Pancreas (tissue), 10 donors: ENCODE measurements around the gene ZNF282. TPM values are rescaled to one million over a fixed set of nuclear protein-coding genes. Genes with fewer than 3 reads are reported as not detected.
"Not testable (repeated sequence)": the region's sequence is repeated elsewhere in the genome, so short reads cannot be mapped to it uniquely, and the experiment has no call there.

ENCODE experiments used
- ATAC-seq, 4 donors: fragments of 200-7000 bp; cut with Tn5 transposase; one replicate each; pipeline versions ENCODE4 v1.8.0 to v1.9.1; 2020; ENCODE audit warnings: mild to moderate bottlenecking in 4 of 4, moderate library complexity in 4 of 4
- DNase-seq, 6 donors: peaks; one replicate each; pipeline ENCODE4 v3.0.0-alpha.2; 2020
- FAIRE-seq: peaks from 2 replicates; lab custom pipeline; 2012; peaks lifted over from hg19 to GRCh38; lab: Jason Lieb, UNC
- H3K27ac ChIP-seq, 4 donors: fragments of 200-600 bp; sonication (generic); 1 replicate in 3 of 4; 2 replicates in 1 of 4; pipeline versions ENCODE4 v1.5.0 to v1.8.0; 2020
- H3K27me3 ChIP-seq, 4 donors: fragments of 200-600 bp; one replicate each; pipeline ENCODE4 v1.8.0; 2021
- H3K36me3 ChIP-seq, 3 donors: fragments of 200-600 bp; sonication (generic) in 1 of 3; one replicate each; pipeline versions ENCODE4 v1.5.0 to v1.8.0; 2020 to 2021
- H3K4me1 ChIP-seq, 3 donors: fragments of 200-600 bp; one replicate each; pipeline ENCODE4 v1.8.0; 2021
- H3K4me3 ChIP-seq, 4 donors: fragments of 200-600 bp; sonication (generic) in 2 of 4; one replicate each; pipeline versions ENCODE4 v1.5.0 to v1.8.0; 2020 to 2021
- H3K9me3 ChIP-seq, 4 donors: fragments of 200-600 bp; one replicate each; pipeline ENCODE4 v1.8.0; 2021
- WGBS, 2 donors: extraction: QIAGEN DNeasy Blood & Tissue Kit; methylation state at CpG; one replicate each; pipeline ENCODE4 v1.1.7; 2013; 5-methylcytosine and 5-hydroxymethylcytosine counted together
- intact Hi-C, 3 donors: fragments of 100-400 bp; cut with DNase I; formaldehyde crosslinking; loops; one replicate each; pipeline versions ENCODE4 v1.11.1 to v1.14.2; 2022
- polyA plus RNA-seq, 2 donors: library from polyadenylated mRNA; stranded (reverse); fragments of 200-250 nt; gene quantifications; one replicate each; pipeline ENCODE4 v1.2.3, GENCODE V29; 2013
- total RNA-seq, 6 donors: library from RNA; stranded (reverse); fragmentation: NEBNext Ultra II Directional in 4 of 6; extraction: Animal tissue kit (Norgen Biotek cat#: 25700) in 4 of 6; gene quantifications; one replicate each; pipeline versions ENCODE4 v1.2.1 to v1.2.4, GENCODE V29; 2021 to 2023
- TF ChIP-seq, protein P1 (sequence below), 4 donors: fragments of 200-600 bp; sonication (generic) in 3 of 4; IDR thresholded peaks; one replicate each; pipeline versions ENCODE4 v1.5.0 to v1.8.0; 2021; ENCODE audit warnings: antibody characterized with exemption in 4 of 4
- donor health status: healthy with polysubstance abuse.
- donor health status: DM: no; HTN: no; CAD: no; lungs with moderate emphysema.
- donor health status: DM: no; HTN: no; CAD: no.
- donor health status: control.
- donor health status: control.
- donor health status: Bipolar disorder and iron deficiency.
- donor health status: DM: yes; HTN: yes; CAD: no.
- donor health status: DM: no; HTN: no; CAD: no.
- donor health status: DM: no; HTN: no; CAD: no.
- donor health status: DM: yes; HTN: yes; CAD: no.

The ZNF282 gene
- total and polyA plus RNA-seq, 8 donors, result 12.1 to 19.4 (median 14.0) TPM

DNA sequence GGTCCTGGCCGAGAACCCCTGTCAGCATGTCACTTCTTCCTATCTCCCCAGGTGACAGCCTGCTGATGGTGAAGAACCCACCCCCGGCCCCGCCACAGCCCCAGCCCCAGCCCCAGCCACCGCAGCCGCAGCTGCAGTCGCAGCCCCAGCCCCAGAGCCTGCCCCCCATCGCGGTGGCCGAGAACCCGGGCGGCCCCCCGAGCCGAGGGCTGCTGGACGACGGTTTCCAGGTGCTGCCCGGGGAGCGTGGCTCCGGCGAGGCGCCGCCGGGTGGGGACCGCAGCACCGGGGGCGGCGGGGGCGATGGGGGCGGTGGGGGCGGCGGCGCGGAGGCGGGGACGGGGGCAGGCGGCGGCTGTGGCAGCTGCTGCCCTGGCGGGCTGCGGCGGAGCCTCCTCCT is 28.4 kb downstream of the ZNF282 start:
- Histone ChIP-seq H3K4me1 (no peaks in the 10 kb centered on the region), H3K27ac (no peak overlapping the region), H3K27me3 (no peaks in the 10 kb centered on the region), H3K36me3 (peaks cover 0 to 30% (median 3%) of the 10 kb centered on the region in 3 donors), H3K9me3 (no peaks in the 10 kb centered on the region), H3K4me3 (no peak overlapping the region)
- DNase-seq (peak in 1 of 6 donors; percentile 39), ATAC-seq (no peak), FAIRE-seq (no peak)
- intact Hi-C loops, result no loop called here
- WGBS, 2 donors, result 97% methylated on average over 22 to 39 of the region's 39 CpGs
- TF ChIP-seq, protein P1, sequence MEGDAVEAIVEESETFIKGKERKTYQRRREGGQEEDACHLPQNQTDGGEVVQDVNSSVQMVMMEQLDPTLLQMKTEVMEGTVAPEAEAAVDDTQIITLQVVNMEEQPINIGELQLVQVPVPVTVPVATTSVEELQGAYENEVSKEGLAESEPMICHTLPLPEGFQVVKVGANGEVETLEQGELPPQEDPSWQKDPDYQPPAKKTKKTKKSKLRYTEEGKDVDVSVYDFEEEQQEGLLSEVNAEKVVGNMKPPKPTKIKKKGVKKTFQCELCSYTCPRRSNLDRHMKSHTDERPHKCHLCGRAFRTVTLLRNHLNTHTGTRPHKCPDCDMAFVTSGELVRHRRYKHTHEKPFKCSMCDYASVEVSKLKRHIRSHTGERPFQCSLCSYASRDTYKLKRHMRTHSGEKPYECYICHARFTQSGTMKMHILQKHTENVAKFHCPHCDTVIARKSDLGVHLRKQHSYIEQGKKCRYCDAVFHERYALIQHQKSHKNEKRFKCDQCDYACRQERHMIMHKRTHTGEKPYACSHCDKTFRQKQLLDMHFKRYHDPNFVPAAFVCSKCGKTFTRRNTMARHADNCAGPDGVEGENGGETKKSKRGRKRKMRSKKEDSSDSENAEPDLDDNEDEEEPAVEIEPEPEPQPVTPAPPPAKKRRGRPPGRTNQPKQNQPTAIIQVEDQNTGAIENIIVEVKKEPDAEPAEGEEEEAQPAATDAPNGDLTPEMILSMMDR (IDR thresholded peaks at IDR 0.05), result no peak

DNA sequence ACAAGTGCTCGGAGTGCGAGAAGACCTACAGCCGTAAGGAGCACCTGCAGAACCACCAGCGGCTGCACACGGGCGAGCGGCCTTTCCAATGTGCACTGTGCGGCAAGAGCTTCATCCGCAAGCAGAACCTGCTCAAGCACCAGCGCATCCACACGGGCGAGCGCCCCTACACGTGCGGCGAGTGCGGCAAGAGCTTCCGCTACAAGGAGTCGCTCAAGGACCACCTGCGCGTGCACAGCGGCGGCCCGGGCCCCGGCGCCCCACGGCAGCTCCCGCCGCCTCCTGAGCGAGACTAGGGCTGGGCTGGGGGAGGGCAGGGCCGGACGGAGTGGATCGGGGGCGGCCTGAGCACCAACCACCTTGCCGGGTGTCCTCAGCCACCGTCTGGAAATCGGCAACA is 29.0 kb downstream of the ZNF282 start:
- FAIRE-seq (no peak), DNase-seq (peak in 2 of 6 donors; percentile 53 to 65), ATAC-seq (no peak)
- no peak overlapping the region for H3K4me3 ChIP-seq
- H3K27ac ChIP-seq, result no peak overlapping the region
- peaks cover 0 to 30% (median 3%) of the 10 kb centered on the region in 3 donors for H3K36me3 ChIP-seq
- no peaks in the 10 kb centered on the region for H3K4me1 ChIP-seq
- no peaks in the 10 kb centered on the region for H3K27me3 ChIP-seq
- H3K9me3 ChIP-seq, result no peaks in the 10 kb centered on the region
- intact Hi-C loops, result no loop called here
- TF ChIP-seq, protein P1 (IDR thresholded peaks at IDR 0.05), result no peak
- WGBS, 2 donors, result 95 to 97% methylated on average over 35 to 37 of the region's 37 CpGs

DNA sequence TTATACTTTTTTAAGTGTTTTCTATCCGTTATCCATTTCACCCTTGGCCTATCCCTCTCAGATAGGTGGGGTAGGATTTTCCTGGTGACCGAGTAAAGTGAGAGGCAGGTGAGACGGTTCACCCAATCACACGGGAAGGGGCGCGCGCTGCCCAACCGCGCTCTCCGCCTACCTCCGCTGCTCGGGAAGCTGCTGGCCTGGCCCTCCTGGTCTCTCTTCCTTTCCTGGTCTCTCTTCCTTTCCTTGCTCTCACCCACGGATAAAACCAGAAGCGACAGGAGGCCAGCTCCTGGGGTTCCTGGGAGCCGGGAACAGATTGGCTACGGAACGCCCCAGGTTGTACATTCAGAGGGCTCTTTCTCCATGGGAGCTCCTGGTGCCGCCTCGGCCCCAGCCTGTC is 29.8 kb downstream of the ZNF282 start:
- TF ChIP-seq, protein P1 (IDR thresholded peaks at IDR 0.05), result no peak
- Histone ChIP-seq H3K27me3 (no peaks in the 10 kb centered on the region), H3K4me1 (no peaks in the 10 kb centered on the region), H3K36me3 (peaks cover 0 to 25% (median 3%) of the 10 kb centered on the region in 3 donors), H3K9me3 (no peaks in the 10 kb centered on the region), H3K27ac (no peak overlapping the region), H3K4me3 (no peak overlapping the region)
- intact Hi-C loops, result no loop called here
- 91 to 95% methylated on average over 19 of the region's 19 CpGs for WGBS, 2 donors
- ATAC-seq, result no peak
- no peak for FAIRE-seq
- DNase-seq, result peak in 1 of 6 donors; percentile 35

DNA sequence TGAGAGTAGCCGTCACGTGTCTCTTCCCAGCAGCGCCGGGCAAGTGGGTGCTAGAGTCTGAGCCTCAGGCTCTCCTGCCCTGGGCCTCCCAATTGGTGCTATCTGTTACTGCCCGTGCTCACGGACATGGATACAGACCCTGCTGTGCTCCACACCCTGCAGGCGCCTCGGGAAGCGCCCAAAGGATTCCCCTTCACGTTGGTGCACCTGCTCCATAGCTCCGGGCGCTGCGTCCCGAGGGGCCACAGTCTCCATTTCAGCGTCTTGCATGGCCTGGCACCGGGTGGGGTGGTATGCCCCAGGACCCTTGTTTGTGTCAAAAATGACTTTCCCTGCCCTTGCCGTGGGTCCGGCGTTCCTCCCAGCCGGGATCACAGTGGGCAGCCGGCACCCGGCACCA is 30.3 kb downstream of the ZNF282 start:
- WGBS, 2 donors, result 94 to 97% methylated on average over 22 of the region's 22 CpGs
- Histone ChIP-seq H3K27ac (no peak overlapping the region), H3K9me3 (no peaks in the 10 kb centered on the region), H3K36me3 (peaks cover 0 to 25% (median 3%) of the 10 kb centered on the region in 3 donors), H3K27me3 (no peaks in the 10 kb centered on the region), H3K4me3 (no peak overlapping the region), H3K4me1 (no peaks in the 10 kb centered on the region)
- DNase-seq, result peak in 1 of 6 donors; percentile 57
- TF ChIP-seq, protein P1 (IDR thresholded peaks at IDR 0.05), result no peak
- no peak for FAIRE-seq
- intact Hi-C loops, result no loop called here
- no peak for ATAC-seq

DNA sequence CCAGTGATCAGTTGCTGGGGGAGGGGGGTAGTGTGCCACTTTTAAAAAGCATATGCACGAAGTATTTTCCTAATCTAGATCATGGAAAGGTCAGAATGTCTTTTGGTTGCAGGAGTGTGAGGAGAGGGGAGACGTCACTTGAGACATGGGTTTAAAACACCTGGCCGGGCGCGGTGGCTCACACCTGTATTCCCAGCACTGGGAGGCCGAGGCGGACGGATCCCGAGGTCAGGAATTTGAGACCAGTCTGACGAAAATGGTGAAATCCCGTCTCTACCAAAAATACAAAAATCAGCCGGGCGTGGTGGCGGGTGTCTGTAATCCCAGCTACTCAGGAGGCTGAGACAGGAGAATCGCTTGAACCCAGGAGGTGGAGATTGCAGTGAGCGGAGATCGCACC is 31.0 kb downstream of the ZNF282 start:
- H3K27ac ChIP-seq, ATAC-seq, H3K27me3 ChIP-seq, H3K9me3 ChIP-seq, H3K4me1 ChIP-seq, intact Hi-C loops, H3K4me3 ChIP-seq, FAIRE-seq: not testable (repeated sequence)
- peak in 1 of 6 donors; percentile 38 for DNase-seq
- H3K36me3 ChIP-seq, result peaks cover 0 to 25% (median 3%) of the 10 kb centered on the region in 3 donors
- 91 to 92% methylated on average over 17 of the region's 17 CpGs for WGBS, 2 donors
